Peyer's patch (tissue), 4 donors: ENCODE results near the gene SASH3.

Source experiments
- POLR2A ChIP-seq, 2 donors: fragments of 450-650 bp; IDR thresholded peaks; one replicate each; pipeline ENCODE4 v1.5.1; 2017; ENCODE audit warnings: antibody characterized with exemption in 2 of 2, mild to moderate bottlenecking in 2 of 2, moderate library complexity in 2 of 2
- TF ChIP-seq, protein P1 (sequence below), 6 experiments: fragments of 450-650 bp in 4 of 6; fragments of 200-600 bp in 2 of 6; sonication (generic) in 1 of 6; IDR thresholded peaks; one replicate each; pipeline ENCODE4 v1.5.1; 2017 to 2019; ENCODE audit warnings: antibody characterized with exemption in 6 of 6, mild to moderate bottlenecking in 3 of 6, moderate library complexity in 1 of 6

DNA sequence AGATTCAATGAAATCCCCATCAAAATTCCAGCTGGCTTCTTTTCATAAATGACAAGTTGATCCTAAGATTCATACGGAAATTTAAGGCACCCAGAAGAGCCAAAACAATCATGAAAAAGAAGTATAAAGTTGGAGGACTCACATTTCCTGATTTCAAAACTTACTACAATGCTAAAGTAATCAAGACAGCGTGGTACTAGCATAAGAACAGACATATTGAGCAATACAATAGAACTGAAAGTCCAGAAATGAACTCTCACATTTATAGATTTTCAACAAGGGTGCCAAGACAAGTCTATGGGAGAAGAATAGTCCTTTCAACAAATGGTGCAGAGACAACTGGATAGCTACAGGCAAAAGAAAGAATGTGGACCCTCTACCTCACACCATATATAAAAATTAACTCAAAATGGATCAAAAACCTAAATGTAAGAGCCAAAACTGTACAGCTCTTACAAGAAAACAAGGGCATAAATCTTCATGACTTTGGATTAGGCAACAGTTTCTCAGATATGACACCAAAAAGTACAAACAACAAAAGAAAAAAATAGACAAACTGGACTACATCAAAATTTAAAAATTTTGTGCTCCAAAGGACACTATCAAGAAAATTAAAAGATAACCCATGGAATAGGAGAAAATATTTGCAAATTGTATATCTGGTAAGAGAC, 28.5 kb downstream of the SASH3 start:
- TF ChIP-seq, protein P1, sequence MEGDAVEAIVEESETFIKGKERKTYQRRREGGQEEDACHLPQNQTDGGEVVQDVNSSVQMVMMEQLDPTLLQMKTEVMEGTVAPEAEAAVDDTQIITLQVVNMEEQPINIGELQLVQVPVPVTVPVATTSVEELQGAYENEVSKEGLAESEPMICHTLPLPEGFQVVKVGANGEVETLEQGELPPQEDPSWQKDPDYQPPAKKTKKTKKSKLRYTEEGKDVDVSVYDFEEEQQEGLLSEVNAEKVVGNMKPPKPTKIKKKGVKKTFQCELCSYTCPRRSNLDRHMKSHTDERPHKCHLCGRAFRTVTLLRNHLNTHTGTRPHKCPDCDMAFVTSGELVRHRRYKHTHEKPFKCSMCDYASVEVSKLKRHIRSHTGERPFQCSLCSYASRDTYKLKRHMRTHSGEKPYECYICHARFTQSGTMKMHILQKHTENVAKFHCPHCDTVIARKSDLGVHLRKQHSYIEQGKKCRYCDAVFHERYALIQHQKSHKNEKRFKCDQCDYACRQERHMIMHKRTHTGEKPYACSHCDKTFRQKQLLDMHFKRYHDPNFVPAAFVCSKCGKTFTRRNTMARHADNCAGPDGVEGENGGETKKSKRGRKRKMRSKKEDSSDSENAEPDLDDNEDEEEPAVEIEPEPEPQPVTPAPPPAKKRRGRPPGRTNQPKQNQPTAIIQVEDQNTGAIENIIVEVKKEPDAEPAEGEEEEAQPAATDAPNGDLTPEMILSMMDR (IDR thresholded peaks at IDR 0.05), result no peak
- no peak for TF ChIP-seq POLR2A (IDR thresholded peaks at IDR 0.05)
